Measurements from ENCODE around the gene RPS27L. TPM values are rescaled to one million over a fixed set of nuclear protein-coding genes. Genes with fewer than 3 reads are reported as not detected.

Gene RPS27L
- total and polyA plus RNA-seq, 9 of the 15 experiments (the other 6 are each of a cell fraction or from before 2014, with no cell fraction given): 72.2 to 382 (median 116) TPM

- TF ChIP-seq REST (IDR thresholded peaks at IDR 0.05; ENCODE audit: borderline replicate concordance) (peak; percentile 40; the same call in 1 of the 2 replicates), REST (CRISPR knock-in tag; IDR thresholded peaks at IDR 0.05; ENCODE audit: low read depth) (no peak), PKNOX1 (IDR thresholded peaks at IDR 0.05) (0 out of 2 replicates have a peak, but pooled peaks have one; percentile 22), KDM5B (IDR thresholded peaks at IDR 0.05; ENCODE audit: insufficient replicate concordance, low read depth, low read length) (no peak), ZFX (CRISPR knock-in tag; IDR thresholded peaks at IDR 0.05) (no peak), CXXC5 (CRISPR knock-in tag; IDR thresholded peaks at IDR 0.05) (peak; percentile 37; the same call in 1 of the 2 replicates), THAP7 (CRISPR knock-in tag; IDR thresholded peaks at IDR 0.05) (no peak), NR2C1 (IDR thresholded peaks at IDR 0.05) (no peak), NR2C1 (tag; IDR thresholded peaks at IDR 0.05) (0 out of 2 replicates have a peak, but pooled peaks have one; percentile 23), AFF1 (IDR thresholded peaks at IDR 0.05; ENCODE audit: low read depth in 1 of 2, partially characterized antibody in 2 of 2) (peak in 1 of 2 experiments; percentile 20), NONO (IDR thresholded peaks at IDR 0.05; ENCODE audit: low read depth in 2 of 2, low read length in 1 of 2) (no peak), CBFA2T3 (IDR thresholded peaks at IDR 0.05) (peak; percentile 53)
Observed at GRCh38 chr15:63203451-63204090, 46.3 kb upstream of the RPS27L start (continued).

All from K562 (cell line).